Fibroblast of lung (primary cell): ENCODE measurements around the gene KRTAP9-3.

Experiments used
- EZH2 ChIP-seq: IDR thresholded peaks from 2 replicates; pipeline ENCODE4 v1.5.1; 2012; ENCODE audit warnings: low read length, control low read depth, mild to moderate bottlenecking; ENCODE audit errors: missing control alignments
- TF ChIP-seq, protein P1 (sequence below), 2 donors: IDR thresholded peaks in 1 of 2; conservative IDR thresholded peaks in 1 of 2; 1 replicate in 1 of 2; 2 replicates in 1 of 2; pipeline ENCODE4 v1.5.1; 2011 to 2012; ENCODE audit warnings: low read length in 2 of 2, control low read depth in 1 of 2, inconsistent platforms in 1 of 2, low read depth in 1 of 2, mild to moderate bottlenecking in 1 of 2

- TF ChIP-seq, protein P1, sequence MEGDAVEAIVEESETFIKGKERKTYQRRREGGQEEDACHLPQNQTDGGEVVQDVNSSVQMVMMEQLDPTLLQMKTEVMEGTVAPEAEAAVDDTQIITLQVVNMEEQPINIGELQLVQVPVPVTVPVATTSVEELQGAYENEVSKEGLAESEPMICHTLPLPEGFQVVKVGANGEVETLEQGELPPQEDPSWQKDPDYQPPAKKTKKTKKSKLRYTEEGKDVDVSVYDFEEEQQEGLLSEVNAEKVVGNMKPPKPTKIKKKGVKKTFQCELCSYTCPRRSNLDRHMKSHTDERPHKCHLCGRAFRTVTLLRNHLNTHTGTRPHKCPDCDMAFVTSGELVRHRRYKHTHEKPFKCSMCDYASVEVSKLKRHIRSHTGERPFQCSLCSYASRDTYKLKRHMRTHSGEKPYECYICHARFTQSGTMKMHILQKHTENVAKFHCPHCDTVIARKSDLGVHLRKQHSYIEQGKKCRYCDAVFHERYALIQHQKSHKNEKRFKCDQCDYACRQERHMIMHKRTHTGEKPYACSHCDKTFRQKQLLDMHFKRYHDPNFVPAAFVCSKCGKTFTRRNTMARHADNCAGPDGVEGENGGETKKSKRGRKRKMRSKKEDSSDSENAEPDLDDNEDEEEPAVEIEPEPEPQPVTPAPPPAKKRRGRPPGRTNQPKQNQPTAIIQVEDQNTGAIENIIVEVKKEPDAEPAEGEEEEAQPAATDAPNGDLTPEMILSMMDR (conservative IDR thresholded peaks at IDR 0.05 in 1 of 2, IDR thresholded peaks at IDR 0.05 in 1 of 2; ENCODE audit: low read depth in 1 of 2, low read length in 2 of 2), result no peak
- no peak for TF ChIP-seq EZH2
These were observed 32.4 kb downstream of the KRTAP9-3 start for GRCh38 chr17:41264599-41264998.
